HG03108 (cell line): ENCODE data around the gene CSNK1D.
A peak's percentile ranks its signal among the peaks of the same experiment; 100 is the strongest.

Experiments
- ATAC-seq: cut with Tn5 transposase; IDR thresholded peaks from one replicate; pipeline ENCODE4 v1.9.1; 2021; ENCODE audit warnings: moderate library complexity; ENCODE audit not compliant: unreplicated experiment

CSNK1D gene

GRCh38 chr17:82229698-82230608, 43.5 kb downstream of the CSNK1D start:
- no peak for ATAC-seq

GRCh38 chr17:82228842-82229697, 44.4 kb downstream of the CSNK1D start, which contains the start of gene SLC16A3:
SLC16A3 (plus strand) TSS chr17:82229042; CDS start chr17:82236009, 6,967 bp downstream.
- ATAC-seq: peak; percentile 37

- peak; percentile 37 for ATAC-seq
Measured at GRCh38 chr17:82228278-82228841, 45.1 kb downstream of the CSNK1D start.

GRCh38 chr17:82227629-82228277, 45.7 kb downstream of the CSNK1D start:
- ATAC-seq: no peak

GRCh38 chr17:82226809-82227628, 46.5 kb downstream of the CSNK1D start:
- ATAC-seq: no peak

- ATAC-seq: no peak
Measured at GRCh38 chr17:82226146-82226808, 47.2 kb downstream of the CSNK1D start.

GRCh38 chr17:82225368-82226029, 48.0 kb downstream of the CSNK1D start:
- ATAC-seq: no peak

GRCh38 chr17:82224666-82225065, 48.8 kb downstream of the CSNK1D start:
- no peak for ATAC-seq

GRCh38 chr17:82223517-82223916, 50.0 kb downstream of the CSNK1D start:
- ATAC-seq: no peak

- ATAC-seq: no peak
Measured at GRCh38 chr17:82222816-82223215, 50.7 kb downstream of the CSNK1D start.

- no peak for ATAC-seq
Measured at GRCh38 chr17:82221341-82221902, 52.1 kb downstream of the CSNK1D start.

- no peak for ATAC-seq
Measured at GRCh38 chr17:82219753-82220709, 53.5 kb downstream of the CSNK1D start.

- no peak for ATAC-seq
Measured at GRCh38 chr17:82219083-82219482, 54.4 kb downstream of the CSNK1D start.

- ATAC-seq: no peak
Measured at GRCh38 chr17:82218349-82219075, 55.0 kb downstream of the CSNK1D start.

- no peak for ATAC-seq
Measured at GRCh38 chr17:82217530-82218204, 55.8 kb downstream of the CSNK1D start.

GRCh38 chr17:82217120-82217529, 56.4 kb downstream of the CSNK1D start:
- peak; percentile 2 for ATAC-seq
